GM21529 (cell line): ENCODE data around the gene UPK3BL1.
"Not testable (repeated sequence)": the region's sequence is repeated elsewhere in the genome, so short reads cannot be mapped to it uniquely, and the experiment has no call there.

ENCODE experiments used
- ATAC-seq: cut with Tn5 transposase; IDR thresholded peaks from one replicate; pipeline ENCODE4 v1.9.1; 2021; ENCODE audit not compliant: unreplicated experiment

UPK3BL1 gene

DNA sequence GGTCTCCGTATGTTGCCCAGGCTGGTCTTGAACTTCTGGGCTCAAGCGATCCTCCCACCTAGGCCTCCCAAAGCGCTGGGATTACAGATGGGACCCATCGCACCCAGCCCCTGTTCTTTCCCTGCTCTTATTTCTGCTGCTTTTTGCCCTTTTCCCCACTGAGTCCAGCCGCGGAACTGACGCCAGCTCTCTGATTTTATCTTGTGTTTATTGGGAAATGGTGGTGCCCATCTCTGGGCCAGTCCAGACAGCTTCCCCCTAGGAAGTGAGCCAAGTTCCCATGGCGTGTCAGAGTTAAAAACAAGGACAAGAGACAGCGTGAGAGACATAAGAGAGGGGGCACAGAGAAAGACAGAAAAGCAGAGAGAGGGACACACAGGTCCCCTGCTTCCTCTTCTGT, 12.0 kb downstream of the UPK3BL1 start:
- not testable (repeated sequence) for ATAC-seq

DNA sequence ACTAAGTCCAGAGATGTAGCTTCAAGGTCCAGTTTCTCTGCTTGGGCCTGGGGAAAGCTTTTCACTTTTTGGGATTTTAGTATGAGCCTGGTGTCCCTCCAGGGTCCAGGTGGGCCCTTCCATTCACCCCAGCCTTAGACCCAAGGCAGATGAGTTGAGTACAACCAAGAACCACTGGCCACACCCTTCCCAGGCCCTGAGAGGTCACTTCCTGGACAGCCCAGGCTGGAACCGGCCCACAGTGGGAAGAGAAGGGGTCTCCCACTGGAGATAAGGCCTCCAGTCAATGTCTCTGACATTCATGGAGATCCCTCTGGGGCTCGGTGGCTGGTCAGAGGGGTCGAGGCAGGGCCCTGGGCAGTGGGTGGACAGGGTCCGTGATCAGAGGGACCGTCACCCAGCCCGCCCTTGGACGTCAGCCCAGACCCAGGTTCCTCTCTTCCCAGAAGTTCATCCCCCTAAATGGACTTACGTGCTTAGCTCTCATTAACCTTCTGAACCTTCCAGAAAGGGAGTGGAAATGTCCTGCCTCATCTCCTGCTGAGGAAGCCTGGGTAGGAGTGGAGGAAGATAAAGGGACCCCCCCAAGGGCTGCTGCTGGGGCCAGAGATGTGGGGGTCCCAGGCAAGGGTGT, 15.2 kb downstream of the UPK3BL1 start:
- ATAC-seq = not testable (repeated sequence)

DNA sequence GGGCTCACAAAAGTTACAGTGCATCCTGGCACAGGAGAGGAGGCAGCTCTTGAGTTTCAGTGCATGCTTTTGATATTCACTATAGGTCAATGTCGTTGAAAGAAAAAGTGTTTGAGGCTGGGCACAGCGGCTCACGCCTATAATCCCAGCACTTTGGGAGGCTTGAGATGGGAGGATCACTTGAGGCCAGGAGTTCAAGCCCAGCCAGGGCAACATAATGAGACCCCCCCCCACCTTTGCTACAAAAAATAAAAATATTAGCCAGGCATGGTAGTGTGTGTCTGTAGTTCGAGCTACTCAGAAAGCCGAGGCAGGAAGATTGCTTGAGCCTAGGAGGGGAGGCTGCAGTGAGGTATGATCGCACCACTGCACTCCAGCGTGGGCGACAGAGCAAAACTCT, 24.5 kb downstream of the UPK3BL1 start:
- ATAC-seq = not testable (repeated sequence)

DNA sequence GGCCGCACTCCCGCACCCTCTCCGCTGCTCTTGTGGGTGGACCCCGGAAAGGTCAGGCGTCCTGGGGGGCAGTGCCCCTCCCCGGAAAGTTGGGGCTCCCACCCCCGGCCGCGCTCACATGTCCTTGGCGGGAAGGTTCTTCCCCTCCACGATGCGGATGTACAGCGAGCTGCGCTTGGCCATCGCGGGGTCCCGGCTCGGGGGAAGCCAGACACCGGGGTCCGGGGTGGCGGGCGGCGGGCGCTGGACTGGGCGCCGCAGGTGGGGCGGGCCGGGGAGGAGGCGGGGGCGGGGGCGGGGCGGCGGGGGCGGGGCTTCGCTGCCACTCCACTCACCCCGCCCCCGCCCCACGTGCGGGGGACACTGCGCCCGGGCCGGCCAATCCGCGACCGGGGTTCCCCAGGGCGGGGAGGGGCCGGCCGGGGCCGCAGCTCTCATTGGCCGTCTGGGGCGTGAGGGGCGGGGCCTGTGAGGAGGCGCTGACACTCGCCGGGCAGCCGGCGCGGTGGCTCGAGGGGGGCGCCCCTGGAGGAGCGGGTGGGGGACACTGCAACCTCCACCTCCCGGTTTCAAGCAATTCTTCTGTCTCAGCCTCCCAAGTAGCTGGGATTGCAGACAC, 26.0 kb downstream of the UPK3BL1 start, which contains the start of gene RASA4:
RASA4 (minus strand) TSS at position 250 of the 619 bp plus-strand sequence; CDS start at position 183, 67 bp downstream.
- peak; percentile 62 for ATAC-seq

DNA sequence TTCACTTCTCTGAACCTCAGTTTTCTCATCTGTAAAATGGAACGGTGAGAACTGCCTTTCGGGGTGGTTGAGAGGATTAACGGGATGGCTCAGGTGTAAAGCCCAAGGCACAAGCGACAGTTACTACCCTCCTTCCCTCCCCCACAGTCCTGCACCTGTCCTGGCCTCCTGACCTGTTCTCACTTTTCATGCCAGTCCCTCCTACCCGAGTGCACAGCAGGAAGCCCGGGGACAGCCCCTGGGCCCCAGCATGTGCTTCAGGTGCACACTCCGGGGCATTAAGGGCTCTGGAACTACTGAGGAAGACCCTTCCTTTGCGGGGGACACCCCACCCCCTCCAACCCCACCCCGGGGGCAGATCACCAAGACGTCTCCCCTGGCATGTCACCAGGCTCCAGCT, 26.7 kb downstream of the UPK3BL1 start:
- peak; percentile 17 for ATAC-seq

DNA sequence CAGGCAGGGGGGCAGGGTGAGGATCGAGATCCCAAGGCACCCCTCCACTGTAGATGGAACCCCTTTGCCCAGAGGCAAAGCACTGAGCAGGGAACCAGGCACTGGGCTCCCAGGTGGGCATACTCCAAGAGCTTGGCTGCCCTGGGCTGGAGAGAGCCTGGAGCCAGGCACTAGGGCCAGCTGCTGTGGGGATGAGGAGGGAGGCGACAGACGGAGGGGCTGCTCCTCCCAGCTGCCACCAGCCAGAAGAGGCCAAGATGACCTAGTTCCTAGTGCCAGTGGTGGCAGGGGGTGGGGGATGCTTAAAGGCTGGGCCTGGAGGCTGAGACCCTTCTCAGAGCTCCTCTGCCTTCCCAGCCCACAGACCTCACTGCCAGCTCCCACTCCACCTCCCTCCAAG, 27.7 kb downstream of the UPK3BL1 start:
- not testable (repeated sequence) for ATAC-seq

DNA sequence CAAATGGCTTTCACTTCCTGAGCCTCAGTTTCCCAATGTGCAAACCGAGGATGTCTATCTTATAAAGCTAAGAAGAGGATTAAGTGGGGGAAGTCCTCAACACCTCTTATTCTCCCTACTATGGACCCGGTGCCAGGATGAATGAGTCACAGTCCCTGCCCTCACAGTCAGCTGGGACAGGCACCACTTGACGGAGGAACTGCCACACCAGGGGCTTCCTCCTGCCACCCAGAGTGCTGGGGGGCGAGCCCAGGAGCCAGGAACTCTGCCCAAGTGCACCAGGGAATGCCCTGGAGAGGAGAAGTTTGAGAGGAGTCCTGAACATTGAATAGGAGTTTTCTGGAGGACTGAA, 28.3 kb downstream of the UPK3BL1 start:
- ATAC-seq = peak; percentile 14

DNA sequence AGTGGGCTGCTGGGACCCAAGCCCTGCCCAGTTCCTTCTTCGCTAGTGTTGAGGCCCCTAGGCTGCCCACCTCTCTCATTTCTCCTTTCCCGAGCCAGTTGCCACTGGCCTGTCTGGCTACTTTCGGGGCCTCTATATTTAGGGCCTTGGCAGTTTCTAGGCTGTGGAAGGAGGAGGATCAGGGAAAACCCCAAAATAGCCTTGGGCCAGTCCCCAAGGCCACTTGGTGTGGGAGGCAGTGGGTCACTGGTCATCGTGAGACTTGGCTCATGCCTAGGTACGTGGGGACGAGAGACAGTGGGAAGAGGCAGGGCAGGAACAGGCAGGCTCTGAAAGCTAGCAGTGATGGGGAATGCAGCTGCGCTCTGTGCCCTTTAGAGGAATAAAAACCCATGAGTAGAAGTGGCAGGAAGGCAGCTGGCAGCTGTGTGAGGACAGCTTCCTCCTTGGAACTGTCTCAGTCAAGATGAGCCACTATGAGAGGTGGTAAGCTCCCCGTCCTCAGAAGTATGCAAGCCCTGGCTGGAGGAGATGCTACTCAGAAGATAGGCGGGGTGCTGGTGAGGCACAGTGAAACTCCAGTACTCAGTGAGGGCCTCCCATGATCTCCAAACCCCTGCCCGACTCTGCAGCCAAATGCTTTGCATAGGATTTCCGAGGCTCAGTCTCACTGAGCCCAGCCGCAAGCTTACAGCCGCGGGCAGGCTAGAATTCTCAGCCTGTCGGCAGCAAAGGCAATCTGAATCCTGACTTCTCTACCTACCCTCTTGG, 28.8 kb downstream of the UPK3BL1 start:
- ATAC-seq = peak; percentile 65

DNA sequence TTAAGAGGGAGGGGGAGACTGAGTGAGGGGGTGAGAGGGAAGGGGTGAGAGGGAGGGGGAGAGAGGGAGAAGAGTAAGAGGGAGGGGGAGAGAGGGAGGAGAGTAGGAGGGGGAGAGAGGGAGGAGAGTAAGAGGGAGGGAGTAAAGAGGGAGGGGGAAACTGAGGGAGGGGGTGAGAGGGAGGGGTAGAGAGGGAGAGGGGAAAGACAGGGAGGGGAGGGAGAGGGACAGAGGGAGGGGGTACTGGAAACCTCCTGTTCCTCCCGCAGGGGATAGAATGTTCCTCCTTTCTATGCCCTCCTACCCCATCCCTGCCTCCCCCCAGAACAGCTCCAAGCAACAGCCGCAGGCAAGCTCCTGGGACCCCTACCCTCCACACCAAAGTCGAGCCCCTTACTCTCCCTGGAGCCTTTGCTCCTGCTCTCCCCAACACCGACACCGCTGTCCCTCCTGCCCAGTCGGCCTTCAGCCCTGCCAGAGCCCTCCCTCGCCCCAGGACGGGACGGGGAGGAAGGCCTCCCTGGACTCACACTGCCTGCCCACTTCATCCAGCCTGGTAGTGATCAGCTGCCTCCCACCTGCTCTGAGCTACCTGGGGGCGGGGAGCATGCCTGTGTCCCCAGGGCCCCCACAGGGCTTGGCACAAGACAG, 30.8 kb downstream of the UPK3BL1 start:
- ATAC-seq = not testable (repeated sequence)

DNA sequence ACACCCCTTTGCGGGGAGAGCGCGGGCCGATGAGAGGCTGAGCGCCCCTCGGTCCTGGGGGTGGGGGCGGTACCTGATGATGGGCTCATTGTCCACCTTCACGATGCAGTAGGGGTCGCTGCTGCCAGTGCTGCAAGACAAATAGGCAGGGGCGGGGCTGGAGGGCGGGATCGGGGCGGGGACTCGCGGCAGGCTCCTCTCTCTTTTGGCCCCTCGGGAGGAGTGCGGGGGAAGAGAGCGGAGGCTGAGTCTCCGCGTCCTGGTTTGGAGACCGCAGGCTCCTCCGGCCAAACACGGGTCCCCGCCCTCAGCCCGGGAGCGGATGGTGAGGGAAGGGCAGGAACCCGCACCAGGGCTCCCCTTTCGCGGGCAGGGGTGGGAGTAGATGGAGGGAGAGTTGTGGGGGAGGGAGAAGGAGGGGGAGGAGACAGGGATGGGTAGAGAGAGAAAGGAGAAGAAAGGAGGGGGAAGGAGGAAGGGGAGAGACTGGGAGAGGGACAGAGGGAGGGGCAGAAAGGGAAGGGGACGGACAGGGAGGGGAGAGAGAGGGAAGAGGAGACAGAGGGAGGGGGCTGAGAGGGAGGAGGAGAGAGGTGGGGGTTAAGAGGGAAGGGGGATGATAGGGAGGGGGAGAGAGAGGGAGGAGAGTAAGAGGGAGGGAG, 31.4 kb downstream of the UPK3BL1 start:
- peak; percentile 39 for ATAC-seq

DNA sequence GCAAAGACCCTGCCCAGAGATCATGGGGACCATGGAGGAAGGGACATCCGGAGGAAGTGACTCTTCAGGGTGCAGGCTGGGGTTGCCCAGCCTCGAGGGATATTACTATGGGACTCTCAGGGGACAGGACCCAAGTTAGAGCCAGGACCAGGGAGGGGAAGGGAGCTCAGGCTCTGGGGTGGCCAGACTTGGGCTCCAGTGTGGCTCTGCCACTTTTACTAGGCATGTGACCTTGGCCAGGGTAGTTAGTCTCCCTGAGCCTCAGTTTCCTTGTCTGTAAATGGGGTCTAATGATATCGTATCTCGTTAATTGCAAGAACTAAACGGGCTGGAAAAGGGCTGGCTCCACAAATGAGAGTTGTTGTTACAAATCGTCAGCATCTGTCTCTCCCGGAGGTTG, 32.1 kb downstream of the UPK3BL1 start:
- not testable (repeated sequence) for ATAC-seq

DNA sequence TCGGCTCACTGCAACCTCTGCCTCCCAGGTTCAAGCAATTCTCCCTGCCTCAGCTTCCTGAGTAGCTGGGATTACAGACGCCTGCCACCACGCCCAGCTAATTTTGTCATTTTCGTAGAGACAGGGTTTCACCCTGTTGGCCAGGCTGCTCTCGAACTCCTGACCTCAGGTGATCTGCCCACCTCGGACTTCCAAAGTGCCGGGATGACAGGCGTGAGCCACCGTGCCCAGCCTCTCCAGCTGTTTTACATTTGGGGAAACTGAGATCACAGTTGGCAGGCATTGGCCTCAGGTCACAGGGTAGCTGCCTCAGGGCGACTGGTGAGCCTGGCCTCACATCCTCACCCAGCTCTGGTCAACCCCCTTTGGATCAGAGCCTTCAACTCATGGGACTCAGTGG, 32.9 kb downstream of the UPK3BL1 start:
- not testable (repeated sequence) for ATAC-seq

DNA sequence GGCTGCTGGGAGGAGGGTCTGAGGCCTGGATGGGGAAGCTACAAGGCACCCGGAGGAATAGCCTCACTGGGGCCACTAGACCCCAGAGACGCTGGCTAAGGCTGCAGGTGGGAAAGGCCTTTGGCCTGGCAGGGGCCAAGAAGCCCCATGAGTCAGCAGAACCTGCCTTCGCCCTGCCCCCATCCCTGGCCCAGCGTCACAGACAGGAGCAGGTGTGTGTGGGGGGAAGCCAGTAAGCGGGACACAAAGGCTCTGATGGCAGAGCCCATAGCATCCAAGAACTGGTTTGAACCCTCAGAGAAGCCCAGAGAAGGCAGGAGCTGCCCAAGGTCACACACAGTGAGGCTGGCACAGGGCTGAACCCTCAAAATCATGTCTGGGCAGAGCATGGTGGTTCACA, 35.7 kb downstream of the UPK3BL1 start:
- not testable (repeated sequence) for ATAC-seq

DNA sequence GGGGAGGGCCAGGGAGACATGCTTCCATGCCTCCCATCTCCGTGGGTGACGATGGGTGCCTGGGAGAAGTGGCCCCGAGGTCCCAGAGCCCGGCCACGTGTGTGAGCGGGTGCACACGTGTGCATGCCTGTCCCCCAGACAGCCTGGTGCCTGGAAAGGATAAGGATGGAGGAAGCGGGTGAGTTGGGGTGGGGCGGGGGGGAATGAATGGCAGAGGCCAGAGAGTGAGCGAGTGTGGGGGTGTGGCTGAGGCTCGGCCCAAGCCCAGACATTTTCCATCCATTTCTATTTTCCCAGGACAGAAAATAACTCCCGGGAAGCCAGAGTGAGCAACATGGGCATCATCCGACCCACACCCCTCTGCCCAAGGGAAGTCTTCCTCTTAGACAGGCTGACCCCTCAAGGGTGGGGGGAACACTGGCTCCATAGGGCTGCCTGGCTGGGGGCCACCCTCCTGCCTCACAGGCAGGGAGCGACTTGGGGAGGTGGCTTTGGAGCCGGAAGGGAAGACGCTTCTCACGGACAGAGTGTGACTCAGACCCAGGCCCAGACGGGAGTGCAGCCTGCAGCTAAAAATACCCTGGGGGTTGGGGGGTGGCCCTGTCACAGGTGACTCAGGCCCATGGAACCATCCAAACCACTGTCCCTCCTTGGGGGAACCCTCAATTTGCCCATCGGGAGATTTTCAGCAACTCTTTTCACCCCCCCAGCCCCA, 38.0 kb downstream of the UPK3BL1 start:
- ATAC-seq = not testable (repeated sequence)

DNA sequence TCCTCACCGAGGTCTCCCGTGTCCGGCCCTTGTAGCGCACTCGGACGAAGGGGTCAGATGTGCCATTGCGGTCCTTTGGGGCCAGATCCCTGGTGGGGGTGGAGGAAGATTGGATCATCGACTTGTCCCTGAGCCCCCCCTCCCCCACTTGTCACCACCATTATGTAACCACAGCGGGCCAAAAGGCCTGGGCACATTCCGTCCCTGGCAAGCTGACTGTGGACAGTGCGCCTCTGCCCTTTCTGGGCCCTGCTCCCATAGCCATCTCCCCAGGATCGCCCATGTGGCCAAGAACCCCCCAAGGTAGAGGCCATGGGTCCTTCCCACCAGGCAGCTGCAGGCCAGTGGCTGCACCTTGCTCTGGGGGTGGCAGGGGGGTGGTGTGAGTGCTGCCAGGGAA, 40.3 kb downstream of the UPK3BL1 start:
- not testable (repeated sequence) for ATAC-seq

DNA sequence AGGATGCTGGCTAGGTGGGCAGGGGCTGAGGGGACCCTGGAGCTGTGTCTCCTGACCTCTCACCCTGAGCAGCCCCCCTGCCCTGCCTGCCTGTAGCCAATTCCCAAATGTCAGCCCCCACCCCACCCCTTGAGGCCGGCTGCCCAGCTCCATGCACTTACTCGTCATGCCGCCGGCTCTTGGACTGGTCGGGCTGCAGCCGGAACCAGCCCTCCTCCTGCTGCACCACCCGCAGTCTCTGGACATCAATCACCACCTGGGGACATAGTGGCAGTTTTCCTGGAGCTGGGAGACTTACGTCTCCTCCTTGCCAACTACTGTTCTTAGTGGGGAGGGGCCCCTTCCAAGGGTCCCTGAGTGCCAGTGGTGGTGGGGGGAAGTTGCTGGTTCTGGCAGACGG, 42.9 kb downstream of the UPK3BL1 start:
- ATAC-seq = not testable (repeated sequence)

DNA sequence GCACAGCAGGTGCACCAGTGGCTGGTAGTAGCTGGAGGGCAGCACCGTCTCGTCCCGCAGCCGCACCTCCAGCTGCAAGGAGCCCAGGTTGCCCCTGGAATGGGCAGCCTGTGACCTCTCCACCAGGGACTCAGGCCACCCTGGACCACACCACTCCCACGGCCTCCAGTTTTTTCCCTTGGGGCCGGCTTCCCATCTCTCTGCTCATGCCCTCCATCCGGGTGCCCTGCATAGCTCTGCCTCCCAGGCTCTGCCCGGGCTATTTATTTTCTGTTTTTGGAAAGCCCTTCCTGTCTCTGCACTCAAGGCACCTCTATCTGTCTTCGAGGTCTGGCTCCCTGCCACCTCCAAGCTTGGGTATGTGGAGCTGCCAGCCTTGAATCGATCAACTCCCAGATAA, 46.6 kb downstream of the UPK3BL1 start:
- ATAC-seq = not testable (repeated sequence)

DNA sequence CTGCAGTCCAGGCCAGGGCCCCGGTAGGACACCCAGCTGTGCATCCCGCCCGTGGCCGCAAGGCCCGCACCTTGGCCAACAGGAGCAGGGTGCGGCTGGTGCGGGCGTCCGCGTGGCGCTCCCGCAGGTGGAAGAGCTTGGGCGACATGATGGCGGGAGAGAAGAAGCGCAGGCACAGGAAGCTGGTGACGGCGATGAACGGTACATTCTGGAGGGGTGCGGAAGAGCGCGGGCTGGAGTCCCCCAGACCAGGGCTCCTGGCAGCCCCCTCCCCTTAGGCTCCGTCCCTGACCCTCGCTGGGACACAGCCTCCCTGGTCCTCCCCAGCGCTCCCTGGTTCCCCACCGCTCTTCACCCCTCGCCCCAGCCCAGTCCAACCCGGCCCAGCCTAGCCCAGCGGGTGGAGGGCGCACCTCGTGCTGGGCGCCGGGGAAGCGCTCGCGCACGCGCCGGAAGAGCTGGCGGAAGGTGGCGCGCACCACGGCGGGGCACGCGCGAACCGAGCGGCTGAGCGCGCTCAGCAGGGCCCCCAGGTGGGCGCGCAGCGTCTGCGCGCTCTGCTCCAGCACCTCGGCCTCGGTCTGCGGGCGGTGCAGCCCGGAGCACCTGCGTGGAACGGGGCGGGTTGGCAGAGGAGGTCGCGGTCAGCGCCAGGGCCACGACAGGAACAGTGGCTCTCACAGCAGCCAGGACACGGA, 48.8 kb downstream of the UPK3BL1 start:
- peak; percentile 62 for ATAC-seq

DNA sequence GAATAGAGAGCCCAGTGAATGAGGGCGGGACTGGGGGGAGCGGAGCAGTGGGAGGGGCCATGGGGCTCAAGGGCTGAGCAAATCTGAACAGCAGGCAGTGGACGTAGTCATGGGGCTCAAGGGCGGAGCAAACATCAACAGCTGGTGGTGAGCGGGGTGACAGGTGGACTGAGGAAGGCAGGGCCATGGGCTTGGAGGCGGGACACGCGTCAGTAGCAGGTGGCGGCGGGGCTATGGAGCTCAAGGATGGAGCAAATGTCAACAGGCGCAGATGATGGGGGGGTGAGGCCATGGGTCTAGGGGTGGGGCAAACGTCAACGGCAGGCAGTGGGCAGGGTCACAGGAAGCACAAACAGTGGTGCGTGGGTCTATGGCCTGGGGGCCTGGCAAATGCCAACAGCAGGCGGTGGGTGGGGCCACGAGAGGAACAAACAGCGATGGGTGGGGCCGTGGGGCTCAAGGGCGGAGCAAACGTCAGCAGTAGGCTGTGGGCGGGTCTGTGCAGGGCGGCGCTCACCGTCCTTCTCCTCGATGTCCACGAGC, 50.0 kb downstream of the UPK3BL1 start:
- ATAC-seq = peak; percentile 51
